Right cardiac atrium (tissue), 5 donors: Measurements from ENCODE around the gene MAD1L1. TPM values are rescaled to one million over a fixed set of nuclear protein-coding genes. Genes with fewer than 3 reads are reported as not detected.

Experiments used
- ATAC-seq, 2 donors: fragments of 200-7000 bp; cut with Tn5 transposase; one replicate each; pipeline versions ENCODE4 v1.8.0 to v1.9.1; 2020; ENCODE audit warnings: moderate library complexity in 2 of 2, mild to moderate bottlenecking in 1 of 2
- DNase-seq, 3 donors: peaks; one replicate each; pipeline ENCODE4 v3.0.0-alpha.2; 2020
- H3K27ac ChIP-seq: one replicate; pipeline ENCODE4 v1.5.1; 2013; ENCODE audit warnings: mild to moderate bottlenecking, low read length, control low read depth, moderate library complexity
- H3K27me3 ChIP-seq: one replicate; pipeline ENCODE4 v1.6.1; 2013; ENCODE audit not compliant: control insufficient read depth, insufficient read depth
- H3K4me1 ChIP-seq: one replicate; pipeline ENCODE4 v1.6.1; 2013; ENCODE audit warnings: low read length; ENCODE audit not compliant: control insufficient read depth, insufficient read depth
- H3K4me3 ChIP-seq: one replicate; pipeline ENCODE4 v1.5.1; 2013; ENCODE audit warnings: low read length, control low read depth
- H3K9me3 ChIP-seq: one replicate; pipeline ENCODE4 v1.6.1; 2013; ENCODE audit warnings: low read length; ENCODE audit not compliant: control insufficient read depth
- WGBS: extraction: QIAGEN DNeasy Blood & Tissue Kit; methylation state at CpG from one replicate; pipeline ENCODE4 v1.1.7; 2013; 5-methylcytosine and 5-hydroxymethylcytosine counted together
- intact Hi-C, 4 donors: fragments of 100-400 bp; cut with DNase I; formaldehyde crosslinking; loops; one replicate each; pipeline versions ENCODE4 v1.11.0 to v1.14.0; 2022 to 2023
- polyA plus RNA-seq: library from polyadenylated mRNA; stranded (reverse); fragments of 200-250 nt; gene quantifications from one replicate; pipeline ENCODE4 v1.2.3, GENCODE V29; 2013
- total RNA-seq, 4 donors: library from RNA; stranded (reverse); fragmentation: NEBNext Ultra II Directional; extraction: Animal tissue kit (Norgen Biotek cat#: 25700); gene quantifications; one replicate each; pipeline ENCODE4 v1.2.1, GENCODE V29; 2021
- donor health status: healthy with polysubstance abuse.
- donor health status: DM: no; HTN: yes; CAD: no.
- donor health status: DM: no; HTN: no; CAD: no.
- donor health status: DM: no; HTN: yes; CAD: no; lungs with severe emphysema.
- donor health status: DM: yes; HTN: yes; CAD: no.

The MAD1L1 gene
- total and polyA plus RNA-seq, 5 donors = 15.3 to 41.0 (median 33.7) TPM

- 94% methylated on average over 26 of the region's 26 CpGs for WGBS
- ATAC-seq = no peak
- no peak overlapping the region for H3K4me3 ChIP-seq
- no peaks in the 10 kb centered on the region for H3K4me1 ChIP-seq
- H3K27me3 ChIP-seq = no peaks in the 10 kb centered on the region
- no peaks in the 10 kb centered on the region for H3K9me3 ChIP-seq
- intact Hi-C loops = no loop called here
- no peak overlapping the region for H3K27ac ChIP-seq
- DNase-seq = peak in 2 of 3 donors; percentile 20 to 41
Observed at GRCh38 chr7:1910081-1910685, 322.6 kb downstream of the MAD1L1 start.

GRCh38 chr7:1909476-1909875, 323.3 kb downstream of the MAD1L1 start:
- DNase-seq = peak in 2 of 3 donors; percentile 24 to 50
- Histone ChIP-seq H3K27ac (no peak overlapping the region), H3K9me3 (no peaks in the 10 kb centered on the region), H3K4me1 (no peaks in the 10 kb centered on the region), H3K27me3 (no peaks in the 10 kb centered on the region), H3K4me3 (no peak overlapping the region)
- intact Hi-C loops = no loop called here
- whole genome bisulfite sequencing = 96% methylated on average over 15 of the region's 15 CpGs
- no peak for ATAC-seq

- DNase-seq (peak in 2 of 3 donors; percentile 34 to 38), ATAC-seq (no peak)
- Histone ChIP-seq H3K27me3 (no peaks in the 10 kb centered on the region), H3K27ac (no peak overlapping the region), H3K4me3 (no peak overlapping the region), H3K4me1 (no peaks in the 10 kb centered on the region), H3K9me3 (no peaks in the 10 kb centered on the region)
- intact Hi-C loops = no loop called here
- 84% methylated on average over 24 of the region's 24 CpGs for WGBS
Observed at GRCh38 chr7:1908823-1909420, 323.8 kb downstream of the MAD1L1 start.

- intact Hi-C loops = no loop called here
- H3K4me3 ChIP-seq = no peak overlapping the region
- ATAC-seq (peak in 1 of 2 donors; percentile 7), DNase-seq (peak in 2 of 3 donors; percentile 20 to 49)
- no peaks in the 10 kb centered on the region for H3K27me3 ChIP-seq
- H3K4me1 ChIP-seq = no peaks in the 10 kb centered on the region
- no peak overlapping the region for H3K27ac ChIP-seq
- H3K9me3 ChIP-seq = no peaks in the 10 kb centered on the region
- 97% methylated on average over 22 of the region's 22 CpGs for WGBS
Observed at GRCh38 chr7:1907751-1908365, 324.9 kb downstream of the MAD1L1 start.

- ATAC-seq (no peak), DNase-seq (peak in 2 of 3 donors; percentile 15 to 47)
- WGBS = 93% methylated on average over 25 of the region's 25 CpGs
- Histone ChIP-seq H3K4me3 (no peak overlapping the region), H3K4me1 (no peaks in the 10 kb centered on the region), H3K9me3 (no peaks in the 10 kb centered on the region), H3K27me3 (no peaks in the 10 kb centered on the region), H3K27ac (no peak overlapping the region)
- intact Hi-C loops = no loop called here
Observed at GRCh38 chr7:1906988-1907745, 325.6 kb downstream of the MAD1L1 start.

- DNase-seq (peak; percentile 5 to 46 (median 43)), ATAC-seq (no peak)
- intact Hi-C loops = no loop called here
- Histone ChIP-seq H3K9me3 (no peaks in the 10 kb centered on the region), H3K4me3 (no peak overlapping the region), H3K27ac (no peak overlapping the region), H3K4me1 (no peaks in the 10 kb centered on the region), H3K27me3 (no peaks in the 10 kb centered on the region)
- 98% methylated on average over 25 of the region's 25 CpGs for WGBS
Observed at GRCh38 chr7:1906087-1906830, 326.5 kb downstream of the MAD1L1 start.

- peak in 2 of 3 donors; percentile 22 to 36 for DNase-seq
- no peak for ATAC-seq
Observed at GRCh38 chr7:1902231-1902855, 330.4 kb downstream of the MAD1L1 start.

GRCh38 chr7:1901431-1902210, 331.1 kb downstream of the MAD1L1 start:
- Histone ChIP-seq H3K4me3 (no peak overlapping the region), H3K4me1 (peaks cover 3% of the 10 kb centered on the region), H3K27ac (no peak overlapping the region), H3K9me3 (no peaks in the 10 kb centered on the region), H3K27me3 (no peaks in the 10 kb centered on the region)
- 92% methylated on average over 18 of the region's 18 CpGs for WGBS
- intact Hi-C loops = no loop called here
- DNase-seq (peak; percentile 8 to 53 (median 26)), ATAC-seq (no peak)

More at GRCh38 chr7:1902231-1902855, 330.4 kb downstream of the MAD1L1 start:
- Histone ChIP-seq H3K4me1 (peaks cover 3% of the 10 kb centered on the region), H3K27me3 (no peaks in the 10 kb centered on the region), H3K9me3 (no peaks in the 10 kb centered on the region), H3K4me3 (no peak overlapping the region), H3K27ac (no peak overlapping the region)
- intact Hi-C loops = no loop called here
- 87% methylated on average over 26 of the region's 26 CpGs for WGBS

- WGBS = 97% methylated on average over 13 of the region's 13 CpGs
- ATAC-seq (no peak), DNase-seq (peak; percentile 6 to 25 (median 24))
- Histone ChIP-seq H3K4me3 (no peak overlapping the region), H3K27me3 (no peaks in the 10 kb centered on the region), H3K27ac (no peak overlapping the region), H3K4me1 (peaks cover 3% of the 10 kb centered on the region), H3K9me3 (no peaks in the 10 kb centered on the region)
- intact Hi-C loops = no loop called here
Observed at GRCh38 chr7:1900847-1901246, 331.9 kb downstream of the MAD1L1 start.
